Measurements from ENCODE around the gene ADAMTSL2.

The ADAMTSL2 gene

GRCh38 chr9:133571896-133572595 is 37.5 kb downstream of the ADAMTSL2 start:
- in situ Hi-C loops (cut with MboI; ENCODE audit: low sequenced_read_pairs): no loop called here

GRCh38 chr9:133572821-133573361 is 38.4 kb downstream of the ADAMTSL2 start:
- in situ Hi-C loops (cut with MboI; ENCODE audit: low sequenced_read_pairs): no loop called here

- in situ Hi-C loops (cut with MboI; ENCODE audit: low sequenced_read_pairs): no loop called here
These were observed 39.4 kb downstream of the ADAMTSL2 start for GRCh38 chr9:133573791-133574515.

GRCh38 chr9:133574771-133575170 is 40.3 kb downstream of the ADAMTSL2 start:
- in situ Hi-C loops (cut with MboI; ENCODE audit: low sequenced_read_pairs): no loop called here

- in situ Hi-C loops (cut with MboI; ENCODE audit: low sequenced_read_pairs): no loop called here
These were observed 40.9 kb downstream of the ADAMTSL2 start for GRCh38 chr9:133575186-133576030.

- in situ Hi-C loops (cut with MboI; ENCODE audit: low sequenced_read_pairs): no loop called here
These were observed 41.7 kb downstream of the ADAMTSL2 start for GRCh38 chr9:133576031-133576874.

GRCh38 chr9:133576875-133577736 is 42.6 kb downstream of the ADAMTSL2 start:
- in situ Hi-C loops (cut with MboI; ENCODE audit: low sequenced_read_pairs): no loop called here

GRCh38 chr9:133577737-133578112 is 43.2 kb downstream of the ADAMTSL2 start:
- in situ Hi-C loops (cut with MboI; ENCODE audit: low sequenced_read_pairs): no loop called here

- in situ Hi-C loops (cut with MboI; ENCODE audit: low sequenced_read_pairs): no loop called here
These were observed 44.3 kb downstream of the ADAMTSL2 start for GRCh38 chr9:133578524-133579441.

GRCh38 chr9:133579601-133580418 is 45.3 kb downstream of the ADAMTSL2 start:
- in situ Hi-C loops (cut with MboI; ENCODE audit: low sequenced_read_pairs): no loop called here

- in situ Hi-C loops (cut with MboI; ENCODE audit: low sequenced_read_pairs): no loop called here
These were observed 45.9 kb downstream of the ADAMTSL2 start for GRCh38 chr9:133580419-133580738.

GRCh38 chr9:133581011-133581410 is 46.5 kb downstream of the ADAMTSL2 start:
- in situ Hi-C loops (cut with MboI; ENCODE audit: low sequenced_read_pairs): no loop called here

GRCh38 chr9:133581513-133582343 is 47.2 kb downstream of the ADAMTSL2 start:
- in situ Hi-C loops (cut with MboI; ENCODE audit: low sequenced_read_pairs): no loop called here

- in situ Hi-C loops (cut with MboI; ENCODE audit: low sequenced_read_pairs): no loop called here
These were observed 48.1 kb downstream of the ADAMTSL2 start for GRCh38 chr9:133582501-133583045.

GRCh38 chr9:133583111-133583510 is 48.6 kb downstream of the ADAMTSL2 start:
- in situ Hi-C loops (cut with MboI; ENCODE audit: low sequenced_read_pairs): no loop called here

- in situ Hi-C loops (cut with MboI; ENCODE audit: low sequenced_read_pairs): no loop called here
These were observed 49.1 kb downstream of the ADAMTSL2 start for GRCh38 chr9:133583586-133583985.

GRCh38 chr9:133584167-133584558 is 49.7 kb downstream of the ADAMTSL2 start:
- in situ Hi-C loops (cut with MboI; ENCODE audit: low sequenced_read_pairs): no loop called here

All from HL-60/S4 treated with retinoic acid at 250 ng/mL for 4 days and 3 days (cell line).